Neutrophil (primary cell): ENCODE results near the gene XDH.

Experiments
- H3K27ac ChIP-seq: fragments of 200-600 bp; sonication (generic); 2 replicates; pipeline ENCODE4 v1.5.1; 2016; ENCODE audit warnings: mild to moderate bottlenecking, moderate library complexity
- H3K27me3 ChIP-seq: fragments of 200-600 bp; sonication (generic); 2 replicates; pipeline ENCODE4 v1.6.0; 2016; ENCODE audit warnings: mild to moderate bottlenecking
- H3K36me3 ChIP-seq: fragments of 200-600 bp; sonication (generic); 2 replicates; pipeline ENCODE4 v1.5.1; 2017
- H3K4me1 ChIP-seq, 2 experiments: fragments of 200-600 bp in 1 of 2; sonication (generic) in 1 of 2; 1 replicate in 1 of 2; 2 replicates in 1 of 2; pipeline versions ENCODE4 v1.5.1 to v1.6.1; 2013 to 2016; ENCODE audit warnings: low read depth in 1 of 2, low read length in 1 of 2, mild to moderate bottlenecking in 1 of 2, moderate library complexity in 1 of 2; ENCODE audit not compliant: control insufficient read depth in 1 of 2, insufficient read depth in 1 of 2
- H3K4me3 ChIP-seq, 2 experiments: fragments of 200-600 bp in 1 of 2; sonication (generic) in 1 of 2; 1 replicate in 1 of 2; 2 replicates in 1 of 2; pipeline ENCODE4 v1.5.1; 2013 to 2016; ENCODE audit warnings: low read depth in 1 of 2, low read length in 1 of 2, mild to moderate bottlenecking in 1 of 2, moderate library complexity in 1 of 2
- H3K9me3 ChIP-seq: fragments of 200-600 bp; sonication (generic); 2 replicates; pipeline ENCODE4 v1.5.1; 2016
- CTCF ChIP-seq: fragments of 200-600 bp; sonication (generic); IDR thresholded peaks from 2 replicates; pipeline ENCODE4 v1.5.1; 2016; ENCODE audit warnings: antibody characterized with exemption

Gene XDH

DNA sequence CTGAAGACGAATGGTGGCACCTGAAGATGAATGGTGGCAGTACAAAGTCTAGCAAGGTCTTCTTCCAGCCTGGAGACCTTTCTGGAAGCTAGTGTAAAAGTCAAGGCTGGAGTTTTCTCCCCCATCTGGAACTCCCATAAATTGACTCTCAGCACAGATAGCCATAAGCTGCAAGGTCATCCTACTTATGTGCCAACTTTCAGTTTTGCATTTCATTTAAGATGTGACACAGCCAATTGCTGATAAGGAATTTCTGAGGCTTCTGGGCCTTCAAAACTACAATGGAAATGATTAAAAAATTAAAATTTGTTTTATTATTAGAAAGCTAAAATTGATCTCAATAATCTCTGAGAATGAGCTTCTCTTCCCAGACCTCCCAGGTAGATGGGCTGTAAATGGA lies 10.2 kb downstream of the XDH start:
- Histone ChIP-seq H3K27ac (no peak overlapping the region), H3K4me1 (no peaks in the 10 kb centered on the region), H3K9me3 (no peaks in the 10 kb centered on the region), H3K27me3 (no peaks in the 10 kb centered on the region), H3K36me3 (no peaks in the 10 kb centered on the region), H3K4me3 (no peak overlapping the region)
- no peak for TF ChIP-seq CTCF

DNA sequence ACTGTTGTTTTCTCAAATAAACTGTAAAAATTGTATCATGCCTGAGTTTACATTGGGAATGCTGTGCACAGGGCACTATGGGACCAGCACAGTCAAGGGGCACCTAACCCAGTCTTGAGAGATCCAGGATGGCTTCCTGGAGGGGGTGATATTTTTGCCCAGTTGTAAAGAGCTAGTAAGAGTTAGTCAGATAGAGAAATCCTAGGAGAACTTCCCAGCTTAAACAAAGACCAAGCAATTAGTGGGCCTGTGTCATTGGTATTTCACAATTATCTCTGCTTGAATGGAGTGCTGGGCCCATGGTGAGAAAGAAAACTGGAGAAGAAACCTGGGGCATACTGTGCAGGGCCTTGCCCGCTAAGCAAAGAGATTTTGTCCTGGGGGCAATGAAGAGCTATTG lies 12.2 kb downstream of the XDH start:
- no peak for TF ChIP-seq CTCF
- no peak overlapping the region for H3K27ac ChIP-seq
- no peak overlapping the region for H3K4me3 ChIP-seq
- no peaks in the 10 kb centered on the region for H3K9me3 ChIP-seq
- no peaks in the 10 kb centered on the region for H3K36me3 ChIP-seq
- no peaks in the 10 kb centered on the region for H3K27me3 ChIP-seq
- no peaks in the 10 kb centered on the region for H3K4me1 ChIP-seq

GRCh38 chr2:31401580-31401979 lies 13.0 kb downstream of the XDH start:
- Histone ChIP-seq H3K9me3 (no peaks in the 10 kb centered on the region), H3K27me3 (no peaks in the 10 kb centered on the region), H3K4me3 (no peak overlapping the region), H3K4me1 (no peaks in the 10 kb centered on the region), H3K27ac (no peak overlapping the region), H3K36me3 (no peaks in the 10 kb centered on the region)
- TF ChIP-seq CTCF: no peak

DNA sequence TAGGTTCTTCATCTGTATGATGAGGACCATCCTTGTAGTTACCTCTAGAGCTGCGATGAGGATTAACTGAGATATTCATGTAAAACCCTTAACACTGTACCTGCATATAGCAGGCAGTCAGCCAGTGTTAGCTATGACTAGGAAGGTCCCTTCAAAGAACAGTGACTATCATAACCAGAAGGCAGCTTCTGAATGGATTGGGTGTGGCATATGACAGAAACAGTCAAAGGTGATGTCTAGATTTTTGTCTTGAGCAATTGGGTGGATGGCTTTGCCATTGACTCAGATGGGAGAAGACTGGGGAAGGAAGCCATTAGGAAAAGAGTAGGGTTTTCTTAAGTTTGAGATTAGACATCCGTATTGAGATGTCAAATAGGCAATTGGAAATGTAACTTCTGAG lies 15.7 kb downstream of the XDH start:
- no peaks in the 10 kb centered on the region for H3K27me3 ChIP-seq
- no peaks in the 10 kb centered on the region for H3K36me3 ChIP-seq
- H3K4me3 ChIP-seq: no peak overlapping the region
- no peaks in the 10 kb centered on the region for H3K4me1 ChIP-seq
- H3K27ac ChIP-seq: no peak overlapping the region
- H3K9me3 ChIP-seq: no peaks in the 10 kb centered on the region
- TF ChIP-seq CTCF: no peak

DNA sequence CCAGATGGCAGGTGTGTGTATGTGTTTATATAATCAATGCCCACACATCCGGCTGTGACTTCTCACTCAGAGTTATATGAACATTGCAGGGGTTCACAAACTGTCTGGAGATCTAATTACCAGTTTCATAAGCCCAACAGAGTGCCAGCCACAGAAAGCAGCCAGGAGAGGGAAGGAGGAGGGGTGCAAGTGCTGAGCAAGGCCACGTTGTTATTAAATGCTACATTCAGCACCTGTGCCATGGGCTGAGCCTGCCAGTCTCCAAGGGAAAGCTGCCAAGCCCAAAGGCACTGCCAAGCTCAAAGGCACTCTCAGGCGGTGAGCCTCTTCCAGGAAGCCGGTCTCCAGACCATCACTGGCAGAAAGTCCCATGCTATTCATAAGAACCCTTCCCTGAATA lies 17.4 kb downstream of the XDH start:
- no peak overlapping the region for H3K4me3 ChIP-seq
- no peaks in the 10 kb centered on the region for H3K4me1 ChIP-seq
- H3K27me3 ChIP-seq: no peaks in the 10 kb centered on the region
- no peak overlapping the region for H3K27ac ChIP-seq
- no peaks in the 10 kb centered on the region for H3K9me3 ChIP-seq
- TF ChIP-seq CTCF: no peak
- no peaks in the 10 kb centered on the region for H3K36me3 ChIP-seq

GRCh38 chr2:31390324-31390723 lies 24.2 kb downstream of the XDH start:
- no peaks in the 10 kb centered on the region for H3K9me3 ChIP-seq
- no peak for TF ChIP-seq CTCF
- H3K27ac ChIP-seq: no peak overlapping the region
- H3K4me1 ChIP-seq: no peaks in the 10 kb centered on the region
- no peak overlapping the region for H3K4me3 ChIP-seq
- H3K27me3 ChIP-seq: peaks cover 4% of the 10 kb centered on the region
- H3K36me3 ChIP-seq: no peaks in the 10 kb centered on the region
